ENCODE measurements around the gene SUB1. TPM values are rescaled to one million over a fixed set of nuclear protein-coding genes. Genes with fewer than 3 reads are reported as not detected.

SUB1 gene
- total RNA-seq, 3 donors from 2014 or later (not counting 1 experiment from before 2014, with no cell fraction given) = 330 to 352 (median 338) TPM

GRCh38 chr5:32559921-32560320 lies 25.4 kb upstream of the SUB1 start:
- Histone ChIP-seq H3K4me3 (ENCODE audit: low read length) (no peak overlapping the region), H3K4me1 (ENCODE audit: control insufficient read depth, insufficient read depth, low read length) (no peaks in the 10 kb centered on the region), H3K36me3 (ENCODE audit: control insufficient read depth, insufficient read depth, low read length) (no peaks in the 10 kb centered on the region), H3K9me3 (ENCODE audit: control insufficient read depth, insufficient read depth, low read length) (no peaks in the 10 kb centered on the region), H3K27ac (ENCODE audit: low read length) (no peak overlapping the region), H3K27me3 (ENCODE audit: control insufficient read depth, insufficient read depth, low read length) (no peaks in the 10 kb centered on the region)
- Mint-ChIP-seq H3K9me3 (no peaks in the 10 kb centered on the region), H3K36me3 (no peaks in the 10 kb centered on the region), H3K27me3 (ENCODE audit: low read depth in 2 of 2) (no peaks in the 10 kb centered on the region), H3K4me3 (no peak overlapping the region), H3K4me1 (no peaks in the 10 kb centered on the region), H3K27ac (no peak overlapping the region)
- TF ChIP-seq, protein P1, sequence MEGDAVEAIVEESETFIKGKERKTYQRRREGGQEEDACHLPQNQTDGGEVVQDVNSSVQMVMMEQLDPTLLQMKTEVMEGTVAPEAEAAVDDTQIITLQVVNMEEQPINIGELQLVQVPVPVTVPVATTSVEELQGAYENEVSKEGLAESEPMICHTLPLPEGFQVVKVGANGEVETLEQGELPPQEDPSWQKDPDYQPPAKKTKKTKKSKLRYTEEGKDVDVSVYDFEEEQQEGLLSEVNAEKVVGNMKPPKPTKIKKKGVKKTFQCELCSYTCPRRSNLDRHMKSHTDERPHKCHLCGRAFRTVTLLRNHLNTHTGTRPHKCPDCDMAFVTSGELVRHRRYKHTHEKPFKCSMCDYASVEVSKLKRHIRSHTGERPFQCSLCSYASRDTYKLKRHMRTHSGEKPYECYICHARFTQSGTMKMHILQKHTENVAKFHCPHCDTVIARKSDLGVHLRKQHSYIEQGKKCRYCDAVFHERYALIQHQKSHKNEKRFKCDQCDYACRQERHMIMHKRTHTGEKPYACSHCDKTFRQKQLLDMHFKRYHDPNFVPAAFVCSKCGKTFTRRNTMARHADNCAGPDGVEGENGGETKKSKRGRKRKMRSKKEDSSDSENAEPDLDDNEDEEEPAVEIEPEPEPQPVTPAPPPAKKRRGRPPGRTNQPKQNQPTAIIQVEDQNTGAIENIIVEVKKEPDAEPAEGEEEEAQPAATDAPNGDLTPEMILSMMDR (IDR thresholded peaks at IDR 0.05) = no peak
- ATAC-seq = no peak
- DNase-seq = no peak
- intact Hi-C loops (cut with micrococcal nuclease) = no loop called here

DNA sequence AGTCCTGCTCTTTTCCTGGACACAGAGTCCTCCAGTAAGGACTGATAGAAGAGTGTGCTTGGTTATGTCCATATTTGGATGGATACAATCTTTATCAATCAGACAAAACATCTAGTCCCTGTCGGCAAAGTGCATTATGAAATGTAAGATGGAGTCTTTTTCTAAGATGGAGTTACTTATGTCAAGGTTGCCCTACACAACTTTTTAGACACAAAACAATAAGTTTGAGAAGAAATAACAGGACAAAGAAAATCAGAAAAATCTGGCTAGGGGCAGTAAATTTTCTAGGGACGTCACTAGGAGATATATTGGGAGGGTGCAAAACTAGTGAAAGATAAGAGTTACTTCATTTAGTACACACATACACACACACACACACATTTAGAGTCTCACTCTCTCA lies 23.3 kb upstream of the SUB1 start:
- H3K27me3 ChIP-seq (ENCODE audit: control insufficient read depth, insufficient read depth, low read length) = no peaks in the 10 kb centered on the region
- WGBS (ENCODE audit: insufficient coverage) = no CpG with 5 or more reads among the region's 2 CpGs
- H3K9me3 ChIP-seq (ENCODE audit: control insufficient read depth, insufficient read depth, low read length) = no peaks in the 10 kb centered on the region
- Mint-ChIP-seq H3K4me3 (no peak overlapping the region), H3K4me1 (no peaks in the 10 kb centered on the region), H3K9me3 (no peaks in the 10 kb centered on the region), H3K36me3 (no peaks in the 10 kb centered on the region), H3K27ac (no peak overlapping the region), H3K27me3 (ENCODE audit: low read depth in 2 of 2) (no peaks in the 10 kb centered on the region)
- ATAC-seq (no peak), DNase-seq (no peak)
- H3K4me1 ChIP-seq (ENCODE audit: control insufficient read depth, insufficient read depth, low read length) = no peaks in the 10 kb centered on the region
- intact Hi-C loops (cut with micrococcal nuclease) = no loop called here
- H3K27ac ChIP-seq (ENCODE audit: low read length) = no peak overlapping the region
- H3K4me3 ChIP-seq (ENCODE audit: low read length) = no peak overlapping the region
- TF ChIP-seq, protein P1 (IDR thresholded peaks at IDR 0.05) = no peak
- no peaks in the 10 kb centered on the region for H3K36me3 ChIP-seq (ENCODE audit: control insufficient read depth, insufficient read depth, low read length)

- no peaks in the 10 kb centered on the region for H3K36me3 ChIP-seq (ENCODE audit: control insufficient read depth, insufficient read depth, low read length)
- H3K36me3 Mint-ChIP-seq = no peaks in the 10 kb centered on the region
- no peaks in the 10 kb centered on the region for H3K27me3 Mint-ChIP-seq (ENCODE audit: low read depth in 2 of 2)
- H3K9me3 Mint-ChIP-seq = no peaks in the 10 kb centered on the region
- H3K9me3 ChIP-seq (ENCODE audit: control insufficient read depth, insufficient read depth, low read length) = no peaks in the 10 kb centered on the region
- H3K4me1 Mint-ChIP-seq = no peaks in the 10 kb centered on the region
- DNase-seq (no peak), ATAC-seq (no peak)
- H3K4me3 ChIP-seq (ENCODE audit: low read length) = no peak overlapping the region
- TF ChIP-seq, protein P1 (IDR thresholded peaks at IDR 0.05) = no peak
- H3K27ac Mint-ChIP-seq = no peak overlapping the region
- no peak overlapping the region for H3K27ac ChIP-seq (ENCODE audit: low read length)
- no peaks in the 10 kb centered on the region for H3K4me1 ChIP-seq (ENCODE audit: control insufficient read depth, insufficient read depth, low read length)
- intact Hi-C loops (cut with micrococcal nuclease) = no loop called here
- H3K4me3 Mint-ChIP-seq = no peak overlapping the region
- H3K27me3 ChIP-seq (ENCODE audit: control insufficient read depth, insufficient read depth, low read length) = no peaks in the 10 kb centered on the region
These were observed 22.5 kb upstream of the SUB1 start for GRCh38 chr5:32562843-32563242.

DNA sequence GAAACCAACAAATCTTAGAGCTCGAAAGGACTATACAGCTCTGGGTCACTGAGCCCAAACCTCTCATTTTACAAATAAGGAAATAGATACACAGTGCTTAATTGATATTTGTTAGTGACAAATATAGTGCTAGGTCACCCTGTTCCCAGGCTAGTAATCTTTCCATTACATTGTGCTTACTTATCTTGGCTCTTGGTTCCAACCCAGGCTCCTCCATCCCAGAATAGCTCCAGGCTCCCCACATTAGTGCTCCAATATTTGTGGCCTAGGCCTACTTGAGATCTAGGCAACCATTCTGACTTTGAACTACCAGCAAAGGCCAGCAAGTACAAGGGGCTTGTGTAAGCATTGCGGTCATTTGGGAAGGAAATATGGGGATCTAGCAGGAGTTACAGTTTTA lies 21.7 kb upstream of the SUB1 start:
- 100% methylated on average over 2 of the region's 2 CpGs for WGBS (ENCODE audit: insufficient coverage)
- Histone ChIP-seq H3K4me3 (ENCODE audit: low read length) (no peak overlapping the region), H3K9me3 (ENCODE audit: control insufficient read depth, insufficient read depth, low read length) (no peaks in the 10 kb centered on the region), H3K36me3 (ENCODE audit: control insufficient read depth, insufficient read depth, low read length) (no peaks in the 10 kb centered on the region), H3K4me1 (ENCODE audit: control insufficient read depth, insufficient read depth, low read length) (no peaks in the 10 kb centered on the region), H3K27me3 (ENCODE audit: control insufficient read depth, insufficient read depth, low read length) (no peaks in the 10 kb centered on the region), H3K27ac (ENCODE audit: low read length) (no peak overlapping the region)
- no peak overlapping the region for H3K4me3 Mint-ChIP-seq
- H3K27ac Mint-ChIP-seq = no peak overlapping the region
- ATAC-seq (no peak), DNase-seq (no peak)
- no peaks in the 10 kb centered on the region for H3K4me1 Mint-ChIP-seq
- TF ChIP-seq, protein P1 (IDR thresholded peaks at IDR 0.05) = no peak
- intact Hi-C loops (cut with micrococcal nuclease) = no loop called here
- H3K36me3 Mint-ChIP-seq = no peaks in the 10 kb centered on the region
- no peaks in the 10 kb centered on the region for H3K9me3 Mint-ChIP-seq
- H3K27me3 Mint-ChIP-seq (ENCODE audit: low read depth in 2 of 2) = no peaks in the 10 kb centered on the region
